ENCODE results near the gene CAD. TPM values are rescaled to one million over a fixed set of nuclear protein-coding genes. Genes with fewer than 3 reads are reported as not detected.

The CAD gene
- total RNA-seq, 2 donors from 2014 or later = 18.4 to 36.9 TPM

DNA sequence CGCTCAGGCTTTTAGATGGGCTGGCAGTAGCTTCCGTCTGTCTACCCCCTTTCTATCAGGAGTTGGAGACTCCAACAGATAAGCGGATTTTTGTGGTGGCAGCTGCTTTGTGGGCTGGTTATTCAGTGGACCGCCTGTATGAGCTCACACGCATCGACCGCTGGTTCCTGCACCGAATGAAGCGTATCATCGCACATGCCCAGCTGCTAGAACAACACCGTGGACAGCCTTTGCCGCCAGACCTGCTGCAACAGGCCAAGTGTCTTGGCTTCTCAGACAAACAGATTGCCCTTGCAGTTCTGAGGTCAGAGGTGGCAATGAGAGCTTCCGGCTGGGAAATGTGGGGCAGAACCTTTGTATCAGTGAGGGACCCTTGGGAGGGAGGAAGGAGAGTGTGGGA, 14.8 kb downstream of the CAD start:
- ATAC-seq (no peak), DNase-seq (no peak)
- Histone ChIP-seq H3K36me3 (replicated peaks in 1 of 2; ENCODE audit: insufficient read depth in 1 of 2, low read depth in 2 of 2) (peaks cover 14 to 40% of the 10 kb centered on the region in 2 donors), H3K9me3 (no peaks in the 10 kb centered on the region), H3K4me1 (no peaks in the 10 kb centered on the region), H3K4me3 (no peak overlapping the region), H3K27ac (no peak overlapping the region), H3K27me3 (no peaks in the 10 kb centered on the region)
- TF ChIP-seq POLR2A (IDR thresholded peaks at IDR 0.05) = no peak
- TF ChIP-seq, protein P1, sequence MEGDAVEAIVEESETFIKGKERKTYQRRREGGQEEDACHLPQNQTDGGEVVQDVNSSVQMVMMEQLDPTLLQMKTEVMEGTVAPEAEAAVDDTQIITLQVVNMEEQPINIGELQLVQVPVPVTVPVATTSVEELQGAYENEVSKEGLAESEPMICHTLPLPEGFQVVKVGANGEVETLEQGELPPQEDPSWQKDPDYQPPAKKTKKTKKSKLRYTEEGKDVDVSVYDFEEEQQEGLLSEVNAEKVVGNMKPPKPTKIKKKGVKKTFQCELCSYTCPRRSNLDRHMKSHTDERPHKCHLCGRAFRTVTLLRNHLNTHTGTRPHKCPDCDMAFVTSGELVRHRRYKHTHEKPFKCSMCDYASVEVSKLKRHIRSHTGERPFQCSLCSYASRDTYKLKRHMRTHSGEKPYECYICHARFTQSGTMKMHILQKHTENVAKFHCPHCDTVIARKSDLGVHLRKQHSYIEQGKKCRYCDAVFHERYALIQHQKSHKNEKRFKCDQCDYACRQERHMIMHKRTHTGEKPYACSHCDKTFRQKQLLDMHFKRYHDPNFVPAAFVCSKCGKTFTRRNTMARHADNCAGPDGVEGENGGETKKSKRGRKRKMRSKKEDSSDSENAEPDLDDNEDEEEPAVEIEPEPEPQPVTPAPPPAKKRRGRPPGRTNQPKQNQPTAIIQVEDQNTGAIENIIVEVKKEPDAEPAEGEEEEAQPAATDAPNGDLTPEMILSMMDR (IDR thresholded peaks at IDR 0.05) = no peak
- intact Hi-C loops (cut with DNase I) = no loop called here
- 94 to 96% methylated on average over 13 of the region's 13 CpGs for WGBS, 2 donors

DNA sequence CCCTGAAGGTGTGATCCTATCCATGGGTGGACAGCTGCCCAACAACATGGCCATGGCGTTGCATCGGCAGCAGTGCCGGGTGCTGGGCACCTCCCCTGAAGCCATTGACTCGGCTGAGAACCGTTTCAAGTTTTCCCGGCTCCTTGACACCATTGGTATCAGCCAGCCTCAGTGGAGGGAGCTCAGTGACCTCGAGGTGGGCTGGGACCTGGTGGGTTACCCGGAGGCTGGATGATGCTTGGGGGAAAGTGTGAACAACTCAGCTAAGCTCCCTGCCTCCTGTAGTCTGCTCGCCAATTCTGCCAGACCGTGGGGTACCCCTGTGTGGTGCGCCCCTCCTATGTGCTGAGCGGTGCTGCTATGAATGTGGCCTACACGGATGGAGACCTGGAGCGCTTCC, 16.2 kb downstream of the CAD start:
- Histone ChIP-seq H3K4me1 (no peaks in the 10 kb centered on the region), H3K36me3 (replicated peaks in 1 of 2; ENCODE audit: insufficient read depth in 1 of 2, low read depth in 2 of 2) (peaks cover 14 to 42% of the 10 kb centered on the region in 2 donors), H3K4me3 (no peak overlapping the region), H3K27me3 (no peaks in the 10 kb centered on the region), H3K27ac (no peak overlapping the region), H3K9me3 (no peaks in the 10 kb centered on the region)
- intact Hi-C loops (cut with DNase I) = no loop called here
- ATAC-seq = no peak
- no peak for DNase-seq
- TF ChIP-seq, protein P1 (IDR thresholded peaks at IDR 0.05) = no peak
- no peak for TF ChIP-seq POLR2A (IDR thresholded peaks at IDR 0.05)
- 89 to 100% methylated on average over 6 to 13 of the region's 14 CpGs for WGBS, 2 donors

DNA sequence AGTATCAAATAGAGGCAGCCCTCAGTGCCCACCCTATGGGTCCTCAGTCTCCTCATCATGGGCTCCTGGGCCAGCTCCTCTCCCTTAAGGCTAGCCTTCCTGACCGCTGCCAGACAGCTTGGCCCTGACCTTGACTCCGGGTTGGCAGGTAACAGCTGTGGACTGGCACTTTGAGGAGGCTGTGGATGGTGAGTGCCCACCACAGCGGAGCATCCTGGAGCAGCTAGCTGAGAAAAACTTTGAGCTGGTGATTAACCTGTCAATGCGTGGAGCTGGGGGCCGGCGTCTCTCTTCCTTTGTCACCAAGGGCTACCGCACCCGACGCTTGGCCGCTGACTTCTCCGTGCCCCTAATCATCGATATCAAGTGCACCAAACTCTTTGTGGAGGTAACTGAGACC, 19.0 kb downstream of the CAD start:
- Histone ChIP-seq H3K4me1 (no peaks in the 10 kb centered on the region), H3K9me3 (no peaks in the 10 kb centered on the region), H3K27ac (no peak overlapping the region), H3K27me3 (no peaks in the 10 kb centered on the region), H3K36me3 (replicated peaks in 1 of 2; ENCODE audit: insufficient read depth in 1 of 2, low read depth in 2 of 2) (peaks cover 21 to 58% of the 10 kb centered on the region in 2 donors), H3K4me3 (no peak overlapping the region)
- ATAC-seq (no peak), DNase-seq (no peak)
- no peak for TF ChIP-seq POLR2A (IDR thresholded peaks at IDR 0.05)
- TF ChIP-seq, protein P1 (IDR thresholded peaks at IDR 0.05) = no peak
- intact Hi-C loops (cut with DNase I) = no loop called here
- WGBS, 2 donors = 87 to 90% methylated on average over 9 to 12 of the region's 12 CpGs

DNA sequence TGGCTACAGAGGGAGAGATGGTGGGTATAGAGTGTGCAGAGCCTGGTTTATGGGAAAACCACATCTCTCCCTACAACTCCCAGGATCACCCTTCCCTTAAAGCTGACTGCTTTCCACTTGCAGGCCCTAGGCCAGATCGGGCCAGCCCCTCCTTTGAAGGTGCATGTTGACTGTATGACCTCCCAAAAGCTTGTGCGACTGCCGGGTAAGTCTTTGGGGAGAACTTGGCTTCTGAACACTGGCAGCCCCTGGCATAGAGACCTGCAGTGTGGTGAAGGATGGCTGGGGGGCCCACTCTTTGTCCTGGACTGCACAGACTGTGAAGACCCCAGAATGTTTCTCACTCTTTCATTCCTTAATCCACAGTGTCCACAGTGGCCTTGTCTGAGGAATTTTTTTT, 19.5 kb downstream of the CAD start:
- intact Hi-C loops (cut with DNase I) = no loop called here
- H3K27ac ChIP-seq = no peak overlapping the region
- H3K4me1 ChIP-seq = no peaks in the 10 kb centered on the region
- peaks cover 21 to 57% of the 10 kb centered on the region in 2 donors for H3K36me3 ChIP-seq (replicated peaks in 1 of 2; ENCODE audit: insufficient read depth in 1 of 2, low read depth in 2 of 2)
- 88 to 91% methylated on average over 3 of the region's 3 CpGs for WGBS, 2 donors
- no peak for TF ChIP-seq POLR2A (IDR thresholded peaks at IDR 0.05)
- TF ChIP-seq, protein P1 (IDR thresholded peaks at IDR 0.05) = no peak
- H3K4me3 ChIP-seq = no peak overlapping the region
- DNase-seq (no peak), ATAC-seq (no peak)
- no peaks in the 10 kb centered on the region for H3K27me3 ChIP-seq
- no peaks in the 10 kb centered on the region for H3K9me3 ChIP-seq

DNA sequence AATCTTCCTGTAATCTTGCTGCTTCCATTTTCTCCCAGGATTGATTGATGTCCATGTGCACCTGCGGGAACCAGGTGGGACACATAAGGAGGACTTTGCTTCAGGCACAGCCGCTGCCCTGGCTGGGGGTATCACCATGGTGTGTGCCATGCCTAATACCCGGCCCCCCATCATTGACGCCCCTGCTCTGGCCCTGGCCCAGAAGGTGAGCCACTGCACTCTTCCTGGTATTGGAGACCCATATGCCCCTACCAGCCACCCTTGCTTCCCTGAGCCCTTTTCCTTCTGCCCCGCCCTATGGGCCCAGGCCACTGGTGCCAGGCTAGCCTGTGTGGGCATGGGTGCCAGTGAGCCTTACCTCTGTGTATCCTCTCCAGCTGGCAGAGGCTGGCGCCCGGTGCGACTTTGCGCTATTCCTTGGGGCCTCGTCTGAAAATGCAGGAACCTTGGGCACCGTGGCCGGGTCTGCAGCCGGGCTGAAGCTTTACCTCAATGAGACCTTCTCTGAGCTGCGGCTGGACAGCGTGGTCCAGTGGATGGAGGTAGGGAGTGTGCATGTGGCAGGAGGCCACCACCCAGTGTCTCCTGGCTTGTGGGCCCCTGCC, 20.3 kb downstream of the CAD start:
- no peak for ATAC-seq
- intact Hi-C loops (cut with DNase I) = no loop called here
- Histone ChIP-seq H3K36me3 (replicated peaks in 1 of 2; ENCODE audit: insufficient read depth in 1 of 2, low read depth in 2 of 2) (peaks cover 19 to 51% of the 10 kb centered on the region in 2 donors), H3K9me3 (no peaks in the 10 kb centered on the region), H3K4me3 (no peak overlapping the region), H3K27ac (no peak overlapping the region), H3K4me1 (no peaks in the 10 kb centered on the region), H3K27me3 (no peaks in the 10 kb centered on the region)
- WGBS, 2 donors = 94 to 95% methylated on average over 10 to 15 of the region's 15 CpGs
- no peak for DNase-seq
- TF ChIP-seq, protein P1 (IDR thresholded peaks at IDR 0.05) = no peak
- TF ChIP-seq POLR2A (IDR thresholded peaks at IDR 0.05) = no peak
